Activated naive CD4-positive, alpha-beta T cell (primary cell): ENCODE data around the gene PRKAG3.
"Not testable (repeated sequence)": the region's sequence is repeated elsewhere in the genome, so short reads cannot be mapped to it uniquely, and the experiment has no call there.

Experiments
- DNase-seq, 4 experiments: peaks; one replicate each; lab custom pipeline; 2025; lab: John Stamatoyannopoulos, UW

PRKAG3 gene

GRCh38 chr2:218781691-218782527, 49.7 kb downstream of the PRKAG3 start, which contains the start of gene CYP27A1:
Gene CYP27A1 (plus strand): TSS chr2:218782147. CDS start chr2:218782183, 36 bp downstream.
- DNase-seq, result no peak

GRCh38 chr2:218780851-218781690, 50.5 kb downstream of the PRKAG3 start:
- DNase-seq, result no peak

- no peak for DNase-seq
These were observed 51.6 kb downstream of the PRKAG3 start for GRCh38 chr2:218780046-218780445.

GRCh38 chr2:218777276-218777990, 54.2 kb downstream of the PRKAG3 start:
- no peak for DNase-seq

- DNase-seq, result no peak
These were observed 55.1 kb downstream of the PRKAG3 start for GRCh38 chr2:218776488-218776887.

GRCh38 chr2:218773881-218774280, 57.7 kb downstream of the PRKAG3 start:
- no peak for DNase-seq

- not testable (repeated sequence) for DNase-seq
These were observed 58.8 kb downstream of the PRKAG3 start for GRCh38 chr2:218772759-218773158.
